GM19035 (cell line): Measurements from ENCODE around the gene CROCC2.

Source experiments
- ATAC-seq: cut with Tn5 transposase; IDR thresholded peaks from one replicate; pipeline ENCODE4 v1.9.1; 2021; ENCODE audit not compliant: unreplicated experiment

CROCC2 gene

DNA sequence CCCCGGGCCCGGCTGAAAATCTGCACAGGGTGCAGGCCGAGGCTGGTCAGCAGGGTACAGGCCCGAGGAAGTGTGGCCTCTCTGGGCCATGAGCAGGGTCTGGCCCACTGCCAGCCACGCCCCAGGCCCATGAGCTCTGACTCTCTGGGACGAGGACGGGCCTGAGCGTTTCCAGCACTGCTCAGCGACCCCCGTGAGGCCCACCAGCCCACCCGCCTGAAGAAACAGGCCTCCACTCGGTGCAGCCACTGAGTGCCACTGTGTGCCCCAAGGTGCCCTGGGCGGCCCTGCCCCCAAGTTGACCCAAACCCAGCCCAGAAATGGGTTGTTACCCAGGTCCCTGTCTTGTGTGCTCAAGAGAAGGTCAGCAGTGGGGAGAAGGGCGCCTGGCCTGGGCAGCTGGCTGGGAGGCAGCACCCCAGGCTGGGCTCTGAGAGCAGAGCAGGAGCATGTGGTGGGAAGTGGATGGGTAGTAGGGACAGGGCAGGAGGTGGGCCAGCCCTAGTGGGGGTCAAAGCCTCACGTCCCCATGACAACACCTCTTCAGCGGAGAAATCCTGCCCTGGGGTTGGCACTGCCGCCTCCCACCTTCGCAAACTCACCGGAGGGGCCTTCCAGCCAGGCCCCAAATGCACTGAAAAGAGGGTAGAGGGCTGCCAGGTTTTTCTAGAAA lies 90.2 kb downstream of the CROCC2 start:
- ATAC-seq, result no peak

- ATAC-seq, result no peak
Observed at GRCh38 chr2:240996834-240997140, 90.7 kb downstream of the CROCC2 start.

DNA sequence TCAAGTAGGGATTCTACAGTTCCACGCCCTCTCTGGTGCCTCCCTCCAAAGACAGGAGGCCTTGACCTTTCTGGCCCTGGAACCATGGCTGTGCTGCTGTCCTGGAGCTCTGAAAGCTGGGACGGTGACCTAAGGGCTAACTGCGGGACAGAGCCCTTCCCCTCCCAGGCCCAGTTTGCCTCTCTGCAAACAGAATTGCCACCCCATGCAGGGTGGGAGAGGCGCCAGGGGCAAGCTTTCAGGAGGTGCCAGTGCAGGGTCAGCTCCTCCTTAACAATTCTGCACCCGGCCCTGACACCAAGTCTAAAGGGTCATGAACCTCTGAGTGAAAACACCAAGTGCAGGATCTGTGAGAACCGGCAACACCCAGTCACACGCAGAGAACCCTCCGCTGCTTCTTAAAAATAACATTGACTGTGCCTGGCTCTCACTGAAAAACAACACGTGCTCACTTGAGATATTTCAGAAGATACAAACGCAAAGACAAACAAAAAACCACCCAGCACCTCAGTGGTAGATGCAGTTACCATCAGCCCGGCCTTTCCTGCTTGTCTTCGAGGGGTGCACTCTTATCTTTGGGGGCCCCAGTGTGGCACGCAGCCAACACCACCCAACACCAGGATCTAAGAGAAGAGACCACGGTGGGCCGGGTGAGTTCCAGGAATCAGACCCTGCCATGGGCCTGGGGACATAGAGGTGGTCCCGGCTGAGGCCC lies 91.2 kb downstream of the CROCC2 start:
- ATAC-seq, result no peak

- ATAC-seq, result peak; percentile 64
Observed at GRCh38 chr2:240997856-240998705, 91.9 kb downstream of the CROCC2 start, which contains the start of gene SNED1. Gene SNED1 (plus strand): TSS chr2:240998618. CDS start chr2:240998838, 220 bp downstream.

GRCh38 chr2:240998706-240998994 lies 92.5 kb downstream of the CROCC2 start:
- ATAC-seq, result peak; percentile 26

GRCh38 chr2:240998995-240999791 lies 93.1 kb downstream of the CROCC2 start:
- peak; percentile 18 for ATAC-seq

GRCh38 chr2:240999873-241000541 lies 93.9 kb downstream of the CROCC2 start:
- ATAC-seq, result no peak

DNA sequence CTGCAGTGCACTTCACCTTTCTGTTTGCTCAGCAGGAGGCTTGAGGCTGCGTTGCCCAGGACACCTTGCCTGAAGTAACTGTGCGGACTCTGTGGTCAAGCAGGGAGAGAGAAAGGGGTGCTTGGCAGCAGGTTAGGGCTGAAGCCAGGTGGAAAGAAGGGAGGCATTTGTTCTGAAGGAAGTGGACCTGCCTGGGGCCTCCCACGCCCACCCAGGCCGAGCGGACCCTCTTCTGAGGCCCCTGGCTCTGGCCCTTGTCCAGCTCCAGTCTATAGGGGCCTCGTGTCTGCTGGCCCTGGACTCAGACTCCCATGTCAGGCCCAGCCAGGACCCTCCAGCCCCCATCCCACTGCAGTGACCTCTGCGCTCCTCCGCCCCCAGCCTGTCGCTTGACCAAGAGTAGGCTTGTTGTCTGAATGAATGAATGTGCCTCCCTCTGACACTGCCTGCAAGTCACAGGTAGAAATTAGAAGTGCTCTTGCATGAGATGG lies 94.7 kb downstream of the CROCC2 start:
- no peak for ATAC-seq

GRCh38 chr2:241001413-241002274 lies 95.5 kb downstream of the CROCC2 start:
- no peak for ATAC-seq

DNA sequence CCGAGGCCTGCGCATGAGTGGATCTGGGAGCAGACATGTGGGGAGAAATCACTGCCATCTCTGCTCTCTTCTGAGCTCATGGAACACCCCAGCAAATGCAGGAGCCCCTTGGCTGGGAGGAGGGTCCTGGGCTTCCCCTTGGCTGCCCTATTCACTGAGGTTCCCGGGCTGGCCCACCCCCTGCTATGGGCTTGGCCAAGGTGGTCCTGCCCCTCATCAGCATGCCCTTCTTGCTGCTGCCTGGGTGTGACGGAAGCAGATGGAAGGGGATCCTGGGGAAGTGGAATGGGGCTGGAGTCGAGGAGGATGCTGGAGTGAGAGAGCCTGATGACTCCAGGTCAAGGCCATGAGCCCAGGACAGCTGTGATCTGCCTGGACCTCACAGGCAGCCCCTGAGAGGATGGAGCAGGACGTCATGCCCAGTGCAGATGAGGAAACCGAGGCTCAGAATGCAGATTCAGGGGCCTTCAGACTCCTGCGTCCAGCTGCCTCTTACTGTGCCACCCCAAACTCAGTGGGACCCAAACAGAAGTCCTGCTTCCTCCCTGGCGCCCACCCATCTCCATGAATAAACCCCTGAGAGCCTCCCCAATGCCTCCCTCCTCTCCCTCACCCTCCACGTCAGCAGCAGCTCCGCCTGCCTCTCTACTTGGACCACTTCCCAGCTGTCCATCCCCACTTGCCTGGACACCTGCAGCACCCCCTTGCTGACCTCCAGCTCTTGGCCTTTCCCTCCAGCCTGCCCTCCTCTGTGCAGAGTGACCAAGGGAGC lies 96.3 kb downstream of the CROCC2 start:
- no peak for ATAC-seq

DNA sequence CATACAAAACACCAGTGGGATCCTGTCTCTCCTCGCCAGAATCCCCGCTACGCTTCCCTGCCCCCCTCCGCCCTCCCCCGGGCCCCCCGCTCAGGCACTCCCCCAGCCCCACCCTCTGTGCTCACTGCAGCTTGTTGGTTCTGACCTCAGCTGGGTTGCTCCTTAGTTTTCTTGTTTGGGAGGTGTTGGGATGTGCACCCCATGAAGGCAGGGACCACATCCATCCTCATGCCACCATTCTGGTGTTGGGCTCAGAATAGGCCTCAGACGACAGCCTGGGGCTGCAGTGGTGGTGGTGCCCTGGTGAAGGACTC lies 96.9 kb downstream of the CROCC2 start:
- no peak for ATAC-seq

GRCh38 chr2:241003369-241003768 lies 97.2 kb downstream of the CROCC2 start:
- no peak for ATAC-seq

DNA sequence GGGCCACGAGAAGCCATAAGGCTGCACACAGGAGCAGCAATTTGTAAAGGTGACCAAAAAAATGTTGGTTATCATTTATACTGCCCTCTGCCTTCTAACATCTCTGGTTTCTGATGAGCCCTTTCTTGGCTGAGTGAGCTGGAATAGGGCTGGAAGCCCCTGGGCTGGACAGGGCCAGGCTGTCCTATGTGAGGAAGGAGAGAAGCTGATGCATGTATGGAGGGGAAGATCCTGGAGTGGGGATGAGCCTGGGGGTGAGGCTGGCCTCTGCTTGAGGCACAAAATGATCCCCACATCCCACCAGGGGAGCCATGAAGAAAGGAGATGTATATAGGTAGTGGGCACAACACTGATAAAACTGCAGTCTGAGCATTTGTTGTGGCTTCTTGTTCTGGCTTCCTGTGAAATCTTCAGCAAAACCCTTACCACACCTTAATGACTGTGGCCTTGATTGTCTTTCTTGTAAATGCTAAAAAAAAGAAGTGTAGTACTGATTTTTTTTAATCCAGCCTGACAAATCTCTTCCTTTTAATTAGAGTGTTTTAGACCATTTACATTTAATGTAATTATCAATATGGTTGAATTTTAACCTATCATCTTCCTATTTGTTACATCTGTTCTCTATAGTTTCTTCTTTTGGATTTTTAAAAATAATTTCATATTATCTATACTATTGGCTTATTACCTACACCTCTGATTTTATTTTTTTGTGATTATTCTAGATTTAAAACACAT lies 97.9 kb downstream of the CROCC2 start:
- ATAC-seq, result no peak

DNA sequence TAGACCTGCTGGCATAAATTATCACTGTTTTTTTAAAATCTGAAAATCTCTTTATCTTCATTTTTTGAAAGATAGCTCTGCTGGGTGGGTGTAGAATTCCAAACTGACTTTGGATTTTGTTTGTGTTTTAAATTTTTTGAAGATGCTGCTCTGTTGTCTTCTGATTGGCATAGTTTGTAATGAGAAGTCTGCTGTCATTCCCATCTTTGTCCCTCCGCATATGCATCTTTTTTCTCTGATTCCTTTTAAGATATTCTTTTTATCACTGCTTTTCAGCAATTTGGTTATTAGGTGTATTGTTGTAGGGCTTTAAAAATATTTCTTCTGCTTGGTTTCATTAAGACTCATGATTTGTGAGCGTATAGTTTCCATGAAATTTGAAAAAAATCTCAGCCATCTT lies 99.4 kb downstream of the CROCC2 start:
- no peak for ATAC-seq

GRCh38 chr2:241006412-241006811 lies 100.3 kb downstream of the CROCC2 start:
- ATAC-seq, result no peak

GRCh38 chr2:241007111-241007510 lies 101.0 kb downstream of the CROCC2 start:
- ATAC-seq, result no peak

DNA sequence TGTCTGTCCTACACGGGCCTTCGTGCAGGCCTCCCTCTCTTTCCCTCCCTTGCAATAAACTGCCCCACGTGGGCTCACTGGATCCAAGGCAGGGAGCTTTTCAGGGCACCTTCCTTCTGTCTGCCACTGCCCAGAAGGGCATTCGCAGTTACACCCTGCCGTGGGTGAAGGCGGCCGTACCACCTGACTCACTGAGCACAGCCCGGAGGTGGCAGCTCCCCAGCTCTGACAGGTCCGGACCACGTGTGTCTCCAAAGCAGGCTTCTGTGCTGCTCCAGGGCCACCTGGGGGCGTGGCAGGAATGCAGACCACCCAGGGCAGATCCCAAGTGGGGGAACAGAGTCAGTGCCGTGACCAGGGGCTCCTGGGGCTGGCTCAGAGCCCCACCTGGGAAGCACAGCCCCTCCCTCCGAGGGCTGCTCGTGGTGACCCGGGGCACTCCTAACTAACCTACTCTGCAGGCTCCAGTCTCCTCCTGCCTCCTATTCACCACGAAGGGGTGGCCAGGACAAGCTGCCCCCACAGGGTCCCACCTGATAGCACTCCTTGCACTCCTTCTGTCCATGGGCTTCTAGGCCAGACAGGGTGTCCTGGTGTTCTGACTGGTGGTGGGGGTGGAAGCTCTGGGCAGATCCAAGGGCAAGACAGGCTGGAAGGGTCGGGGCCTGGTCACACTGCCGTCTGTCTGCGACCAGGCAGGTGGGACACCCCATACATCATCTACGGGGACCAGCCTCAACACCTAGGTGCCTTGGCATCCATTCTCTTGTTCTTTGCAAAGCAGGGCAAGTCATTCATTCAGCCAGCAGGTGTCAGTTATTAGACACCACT lies 102.0 kb downstream of the CROCC2 start:
- ATAC-seq, result no peak
